Mesothelial cell of epicardium (in vitro differentiated cells): ENCODE results near the gene BAK1. TPM values are rescaled to one million over a fixed set of nuclear protein-coding genes. Genes with fewer than 3 reads are reported as not detected.

Experiments used
- total RNA-seq: library from RNA; stranded (reverse); gene quantifications from 3 replicates; pipeline ENCODE4 v1.2.1, GENCODE V29; 2021

The BAK1 gene
- total RNA-seq, 1 donor from 2014 or later, result 15.0 TPM

Other genes with a start within 250 kb of the BAK1 start
- 30.1 to 31.3 TPM (median 30.3 TPM) in 3 replicates for gene KIFC1, start 188.5 kb downstream of the BAK1 start, total RNA-seq
- 61.0 to 63.6 TPM (median 63.0 TPM) in 3 replicates for gene PHF1, start 169.3 kb downstream of the BAK1 start, total RNA-seq
- 238 to 239 TPM (median 239 TPM) in 3 replicates for gene CUTA, start 162.2 kb downstream of the BAK1 start, total RNA-seq
- 57.7 to 66.1 TPM (median 65.1 TPM) in 3 replicates for gene SYNGAP1, start 160.2 kb downstream of the BAK1 start, total RNA-seq
- gene ZBTB9, start 125.7 kb downstream of the BAK1 start, total RNA-seq, result 9.6 to 10.2 TPM (median 10.0 TPM) in 3 replicates
- 6.3 to 6.4 TPM (median 6.4 TPM) in 3 replicates for gene ITPR3, start 41.0 kb upstream of the BAK1 start, total RNA-seq
- gene UQCC2, start 131.4 kb upstream of the BAK1 start, total RNA-seq, result 79.0 to 79.6 TPM (median 79.4 TPM) in 3 replicates
- gene IP6K3, start 166.6 kb upstream of the BAK1 start, total RNA-seq, result 0.11 to 0.16 TPM in 2 of 3 replicates, not detected in the other
- 80.6 to 85.3 TPM (median 82.2 TPM) in 3 replicates for gene LEMD2, start 208.9 kb upstream of the BAK1 start, total RNA-seq
- not detected in 3 replicates for gene MLN, start 223.7 kb upstream of the BAK1 start, total RNA-seq